Measurements from ENCODE around the gene SCUBE3. TPM values are rescaled to one million over a fixed set of nuclear protein-coding genes. Genes with fewer than 3 reads are reported as not detected.
A peak's percentile ranks its signal among the peaks of the same experiment; 100 is the strongest.

The SCUBE3 gene
- total and polyA plus RNA-seq, 12 donors, result 1.2 to 18.8 (median 8.4) TPM

DNA sequence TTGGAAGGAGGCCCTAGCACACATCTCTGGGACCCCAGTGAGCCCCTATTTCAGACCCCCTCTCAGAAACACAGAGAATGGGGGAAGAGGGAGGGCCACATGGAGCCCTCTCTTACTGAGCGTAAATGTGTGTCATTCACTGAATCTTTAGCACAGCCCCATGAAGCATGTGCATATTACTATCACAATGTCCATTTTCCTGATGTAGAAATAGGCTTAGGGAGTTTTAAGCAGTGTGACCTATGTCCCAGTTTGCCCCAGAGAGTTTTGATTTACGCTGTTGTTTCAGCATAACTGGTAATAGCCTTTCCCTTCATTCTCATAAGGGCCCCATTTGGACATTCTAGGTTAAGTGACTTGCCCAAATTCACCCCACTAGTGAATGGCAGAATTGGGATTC, 47.6 kb upstream of the SCUBE3 start:
- ATAC-seq (no peak), DNase-seq (no peak)
- WGBS, 2 donors, result 89 to 91% methylated on average over 2 of the region's 2 CpGs
- Histone ChIP-seq H3K4me3 (no peak overlapping the region), H3K27ac (no peak overlapping the region), H3K36me3 (no peaks in the 10 kb centered on the region), H3K4me1 (peaks cover 0 to 24% (median 11%) of the 10 kb centered on the region in 9 donors), H3K9me3 (no peaks in the 10 kb centered on the region), H3K27me3 (peaks cover 0 to 3% (median 0%) of the 10 kb centered on the region in 7 donors)
- TF ChIP-seq, protein P1, sequence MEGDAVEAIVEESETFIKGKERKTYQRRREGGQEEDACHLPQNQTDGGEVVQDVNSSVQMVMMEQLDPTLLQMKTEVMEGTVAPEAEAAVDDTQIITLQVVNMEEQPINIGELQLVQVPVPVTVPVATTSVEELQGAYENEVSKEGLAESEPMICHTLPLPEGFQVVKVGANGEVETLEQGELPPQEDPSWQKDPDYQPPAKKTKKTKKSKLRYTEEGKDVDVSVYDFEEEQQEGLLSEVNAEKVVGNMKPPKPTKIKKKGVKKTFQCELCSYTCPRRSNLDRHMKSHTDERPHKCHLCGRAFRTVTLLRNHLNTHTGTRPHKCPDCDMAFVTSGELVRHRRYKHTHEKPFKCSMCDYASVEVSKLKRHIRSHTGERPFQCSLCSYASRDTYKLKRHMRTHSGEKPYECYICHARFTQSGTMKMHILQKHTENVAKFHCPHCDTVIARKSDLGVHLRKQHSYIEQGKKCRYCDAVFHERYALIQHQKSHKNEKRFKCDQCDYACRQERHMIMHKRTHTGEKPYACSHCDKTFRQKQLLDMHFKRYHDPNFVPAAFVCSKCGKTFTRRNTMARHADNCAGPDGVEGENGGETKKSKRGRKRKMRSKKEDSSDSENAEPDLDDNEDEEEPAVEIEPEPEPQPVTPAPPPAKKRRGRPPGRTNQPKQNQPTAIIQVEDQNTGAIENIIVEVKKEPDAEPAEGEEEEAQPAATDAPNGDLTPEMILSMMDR (IDR thresholded peaks at IDR 0.05), result no peak
- intact Hi-C loops (cut with DNase I), result no loop called here

DNA sequence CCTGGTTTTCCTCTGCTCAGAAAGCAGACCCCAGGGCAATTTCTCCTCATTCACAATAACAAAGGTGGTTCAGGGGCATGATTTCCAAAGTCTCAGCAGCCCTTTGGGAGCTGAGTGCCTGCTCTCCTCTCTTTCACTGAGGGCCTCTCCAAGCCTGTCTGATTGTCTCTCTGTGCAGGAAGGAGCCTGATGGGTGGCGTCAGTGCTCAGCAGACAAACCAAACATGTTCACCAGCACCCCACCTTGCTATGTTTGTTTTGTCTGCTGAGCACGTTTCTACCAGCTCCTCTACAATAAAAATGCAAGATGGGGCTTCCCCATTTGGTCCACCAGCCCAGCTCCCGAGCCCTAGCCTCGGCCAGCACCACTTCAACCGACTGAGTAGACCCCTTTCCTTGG, 47.2 kb upstream of the SCUBE3 start:
- Histone ChIP-seq H3K27ac (no peak overlapping the region), H3K9me3 (no peaks in the 10 kb centered on the region), H3K4me1 (peaks cover 0 to 24% (median 11%) of the 10 kb centered on the region in 9 donors), H3K36me3 (no peaks in the 10 kb centered on the region), H3K4me3 (no peak overlapping the region), H3K27me3 (peaks cover 0 to 3% (median 0%) of the 10 kb centered on the region in 7 donors)
- no peak for DNase-seq
- intact Hi-C loops (cut with DNase I), result no loop called here
- TF ChIP-seq, protein P1 (IDR thresholded peaks at IDR 0.05), result no peak
- WGBS, 2 donors, result 82 to 87% methylated on average over 5 of the region's 5 CpGs
- ATAC-seq, result no peak

DNA sequence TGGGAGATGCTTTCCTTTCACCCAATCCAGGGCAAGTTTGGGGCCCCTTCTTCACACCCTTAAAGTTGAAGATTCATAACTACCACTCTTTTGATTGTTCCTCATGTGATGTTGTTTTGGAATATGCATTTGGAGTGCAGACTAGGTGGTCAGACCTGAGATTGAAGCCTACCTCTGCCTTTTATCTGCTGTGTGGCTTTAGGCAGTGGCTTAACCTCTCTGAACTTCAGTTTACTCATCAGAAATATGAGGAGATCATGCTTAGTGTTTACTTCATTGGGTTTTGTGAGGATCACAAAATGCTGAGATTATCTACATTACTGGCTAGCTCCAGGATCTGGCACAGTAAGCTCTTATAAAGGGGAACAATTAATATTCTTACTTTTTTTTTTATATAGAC, 46.3 kb upstream of the SCUBE3 start:
- H3K36me3 ChIP-seq, result no peaks in the 10 kb centered on the region
- H3K4me3 ChIP-seq, result no peak overlapping the region
- no peak overlapping the region for H3K27ac ChIP-seq
- DNase-seq (no peak), ATAC-seq (no peak)
- no peaks in the 10 kb centered on the region for H3K9me3 ChIP-seq
- TF ChIP-seq, protein P1 (IDR thresholded peaks at IDR 0.05), result no peak
- H3K27me3 ChIP-seq, result peaks cover 0 to 3% (median 0%) of the 10 kb centered on the region in 7 donors
- intact Hi-C loops (cut with DNase I), result no loop called here
- peaks cover 0 to 16% (median 4%) of the 10 kb centered on the region in 9 donors for H3K4me1 ChIP-seq

DNA sequence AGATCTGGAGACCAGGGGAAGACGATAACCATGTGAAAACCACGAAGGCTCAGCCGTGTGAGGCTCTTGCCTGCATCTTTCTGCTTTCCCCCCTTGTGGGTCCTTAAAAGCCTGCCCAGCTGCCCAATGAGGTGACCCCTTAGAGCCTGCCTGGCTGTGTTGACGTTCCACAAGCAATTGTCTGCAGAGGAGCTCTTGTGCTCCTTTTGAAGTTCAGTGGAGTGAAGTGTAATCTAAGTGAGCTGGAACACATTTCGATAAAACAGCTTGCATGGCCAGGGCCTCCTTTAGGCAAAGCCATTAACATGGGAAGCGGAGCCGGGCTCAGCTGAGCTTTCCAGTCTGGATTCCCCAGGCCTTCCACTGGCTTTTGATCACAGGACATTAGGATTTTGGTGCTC, 45.3 kb upstream of the SCUBE3 start:
- peak in 5 of 8 donors; percentile 26 to 66 (median 43) for ATAC-seq
- no peak overlapping the region for H3K4me3 ChIP-seq
- no peaks in the 10 kb centered on the region for H3K9me3 ChIP-seq
- H3K4me1 ChIP-seq, result peaks cover 0 to 12% (median 0%) of the 10 kb centered on the region in 9 donors
- H3K27ac ChIP-seq, result no peak overlapping the region
- peaks cover 0 to 3% (median 0%) of the 10 kb centered on the region in 7 donors for H3K27me3 ChIP-seq
- intact Hi-C loops (cut with DNase I), result no loop called here
- TF ChIP-seq, protein P1 (IDR thresholded peaks at IDR 0.05), result no peak
- 47 to 64% methylated on average over 7 of the region's 7 CpGs for WGBS, 2 donors
- no peak for DNase-seq
- H3K36me3 ChIP-seq, result no peaks in the 10 kb centered on the region
